AG04450 (cell line): ENCODE data around the gene CEP57L1. TPM values are rescaled to one million over a fixed set of nuclear protein-coding genes. Genes with fewer than 3 reads are reported as not detected.
A peak's percentile ranks its signal among the peaks of the same experiment; 100 is the strongest.
"Not testable (repeated sequence)": the region's sequence is repeated elsewhere in the genome, so short reads cannot be mapped to it uniquely, and the experiment has no call there.

Experiments used
- CTCF ChIA-PET: fragments of 300-600, 350-600 bp; formaldehyde crosslinking; extraction: SDS; loops from one replicate; lab custom pipeline; 2022; ENCODE audit warnings: antibody characterized with exemption, inconsistent platforms; lab: Charles Lee
- POLR2A ChIA-PET: fragments of 350-600 bp; formaldehyde crosslinking; extraction: SDS; loops from one replicate; lab custom pipeline; 2021; ENCODE audit warnings: antibody characterized with exemption, inconsistent platforms; lab: Yijun Ruan, JAX
- DNase-seq: peaks from one replicate; pipeline ENCODE4 v3.0.0-alpha.2; 2011; ENCODE audit warnings: low read depth, low spot score
- H3K27ac ChIP-seq: one replicate; pipeline ENCODE4 v1.5.1; 2012; ENCODE audit warnings: low read depth, low read length, control low read depth
- H3K27me3 ChIP-seq: one replicate; pipeline ENCODE4 v1.6.0; 2012; ENCODE audit warnings: low read length; ENCODE audit not compliant: control insufficient read depth, insufficient read depth
- H3K4me3 ChIP-seq: 2 replicates; pipeline ENCODE4 v1.5.1; 2011; ENCODE audit warnings: mild to moderate bottlenecking, low read depth, low read length, control low read depth
- H3K9me3 ChIP-seq: 2 replicates; pipeline ENCODE4 v1.5.1; 2012; ENCODE audit warnings: low read length; ENCODE audit not compliant: control insufficient read depth, insufficient read depth
- polyA plus RNA-seq: library from polyadenylated mRNA; depleted of rRNA; stranded (reverse); fragments of >200 nt; gene quantifications from 2 replicates; pipeline ENCODE4 v1.2.3, GENCODE V29; 2011
- TF ChIP-seq, protein P1 (sequence below): IDR thresholded peaks from 2 replicates; pipeline ENCODE4 v1.5.1; 2011; ENCODE audit warnings: low read depth, low read length, control low read depth, inconsistent platforms

CEP57L1 gene
- polyA plus RNA-seq, 1 experiment: 21.2 TPM

DNA sequence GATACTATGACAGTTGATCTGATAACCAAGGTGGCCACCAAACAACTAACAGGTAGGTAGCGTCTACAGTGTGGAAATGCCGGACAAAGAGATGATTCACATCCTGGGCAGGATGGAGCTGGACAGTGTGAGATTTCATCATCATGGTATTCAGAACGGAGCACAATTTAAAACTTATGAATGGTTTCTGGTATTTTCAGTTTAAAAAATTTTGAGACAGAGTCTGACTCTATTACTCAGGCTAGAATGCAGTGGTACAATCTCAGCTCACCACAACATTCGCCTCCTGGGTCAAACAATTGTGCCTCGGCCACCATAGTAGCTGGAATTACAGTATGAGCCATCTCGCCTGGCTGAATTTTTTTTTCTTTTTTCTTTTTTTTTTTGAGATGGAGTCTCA is 43.8 kb downstream of the CEP57L1 start:
- CTCF ChIA-PET: no interaction called here
- POLR2A ChIA-PET: interaction anchor here (0.7 kb wide), 1 partner anchor 30 kb away, joined by 3 read pairs; no protein-coding TSS in a partner anchor
- Histone ChIP-seq H3K27me3 (no peaks in the 10 kb centered on the region), H3K4me3 (no peak overlapping the region), H3K27ac (no peak overlapping the region), H3K9me3 (no peaks in the 10 kb centered on the region)
- no peak for DNase-seq
- TF ChIP-seq, protein P1, sequence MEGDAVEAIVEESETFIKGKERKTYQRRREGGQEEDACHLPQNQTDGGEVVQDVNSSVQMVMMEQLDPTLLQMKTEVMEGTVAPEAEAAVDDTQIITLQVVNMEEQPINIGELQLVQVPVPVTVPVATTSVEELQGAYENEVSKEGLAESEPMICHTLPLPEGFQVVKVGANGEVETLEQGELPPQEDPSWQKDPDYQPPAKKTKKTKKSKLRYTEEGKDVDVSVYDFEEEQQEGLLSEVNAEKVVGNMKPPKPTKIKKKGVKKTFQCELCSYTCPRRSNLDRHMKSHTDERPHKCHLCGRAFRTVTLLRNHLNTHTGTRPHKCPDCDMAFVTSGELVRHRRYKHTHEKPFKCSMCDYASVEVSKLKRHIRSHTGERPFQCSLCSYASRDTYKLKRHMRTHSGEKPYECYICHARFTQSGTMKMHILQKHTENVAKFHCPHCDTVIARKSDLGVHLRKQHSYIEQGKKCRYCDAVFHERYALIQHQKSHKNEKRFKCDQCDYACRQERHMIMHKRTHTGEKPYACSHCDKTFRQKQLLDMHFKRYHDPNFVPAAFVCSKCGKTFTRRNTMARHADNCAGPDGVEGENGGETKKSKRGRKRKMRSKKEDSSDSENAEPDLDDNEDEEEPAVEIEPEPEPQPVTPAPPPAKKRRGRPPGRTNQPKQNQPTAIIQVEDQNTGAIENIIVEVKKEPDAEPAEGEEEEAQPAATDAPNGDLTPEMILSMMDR: no peak

DNA sequence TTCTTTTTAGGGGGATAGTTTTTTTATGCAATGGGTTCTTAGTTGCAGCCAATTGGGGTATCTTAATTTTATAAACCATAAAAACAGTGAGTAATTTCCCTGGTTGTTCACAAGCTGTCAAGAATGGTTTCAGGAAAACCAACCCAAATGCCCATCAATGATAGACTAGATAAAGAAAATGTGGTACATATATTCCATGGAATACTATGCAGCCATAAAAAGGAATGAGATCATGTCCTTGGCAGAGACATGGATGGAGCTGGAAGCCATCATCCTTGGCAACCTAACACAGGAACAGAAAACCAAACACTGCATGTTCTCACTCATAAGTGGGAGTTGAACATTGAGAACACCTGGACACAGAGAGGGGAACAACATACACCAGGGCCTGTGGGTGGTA is 46.8 kb downstream of the CEP57L1 start:
- CTCF ChIA-PET, DNase-seq, H3K9me3 ChIP-seq, H3K4me3 ChIP-seq, H3K27me3 ChIP-seq, H3K27ac ChIP-seq: not testable (repeated sequence)
- POLR2A ChIA-PET: interaction anchor here (0.7 kb wide), 1 partner anchor 1055 kb away, joined by 5 read pairs; no protein-coding TSS in a partner anchor

- POLR2A ChIA-PET: interaction anchor here (0.6 to 1.0 kb wide), 3 partner anchors 42 to 91 kb away, joined by 3 to 9 read pairs (median 3); partner anchors contain the start of genes CEP57L1 and SESN1
- Histone ChIP-seq H3K9me3 (no peaks in the 10 kb centered on the region), H3K27ac (no peak overlapping the region), H3K4me3 (no peak overlapping the region), H3K27me3 (no peaks in the 10 kb centered on the region)
- TF ChIP-seq, protein P1: no peak
- CTCF ChIA-PET: interaction anchor here (1.1 kb wide), 1 partner anchor 45 kb away, joined by 4 read pairs; no protein-coding TSS in a partner anchor
- DNase-seq: peak; percentile 20
Observed at GRCh38 chr6:109143191-109143590, 47.9 kb downstream of the CEP57L1 start.

GRCh38 chr6:109148251-109148650 is 52.9 kb downstream of the CEP57L1 start:
- H3K4me3 ChIP-seq, POLR2A ChIA-PET: not testable (repeated sequence)

DNA sequence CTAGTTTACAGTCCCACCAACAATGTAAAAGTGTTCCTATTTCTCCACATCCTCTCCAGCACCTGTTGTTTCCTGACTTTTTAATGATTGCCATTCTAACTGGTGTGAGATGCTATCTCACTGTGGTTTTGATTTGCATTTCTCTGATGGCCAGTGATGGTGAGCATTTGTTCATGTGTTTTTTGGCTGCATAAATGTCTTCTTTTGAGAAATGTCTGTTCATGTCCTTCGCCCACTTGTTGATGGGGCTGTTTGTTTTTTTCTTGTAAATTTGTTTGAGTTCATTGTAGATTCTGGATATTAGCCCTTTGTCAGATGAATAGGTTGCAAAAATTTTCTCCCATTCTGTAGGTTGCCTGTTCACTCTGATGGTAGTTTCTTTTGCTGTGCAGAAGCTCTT is 53.4 kb downstream of the CEP57L1 start:
- DNase-seq, H3K9me3 ChIP-seq, H3K27ac ChIP-seq, POLR2A ChIA-PET, H3K4me3 ChIP-seq, H3K27me3 ChIP-seq, CTCF ChIA-PET: not testable (repeated sequence)

More at GRCh38 chr6:109148251-109148650, 52.9 kb downstream of the CEP57L1 start:
- DNase-seq, H3K27ac ChIP-seq, H3K9me3 ChIP-seq, H3K27me3 ChIP-seq, CTCF ChIA-PET: not testable (repeated sequence)

- H3K27me3 ChIP-seq: no peaks in the 10 kb centered on the region
- no peak overlapping the region for H3K27ac ChIP-seq
- TF ChIP-seq, protein P1: no peak
- POLR2A ChIA-PET: no interaction called here
- no peak overlapping the region for H3K4me3 ChIP-seq
- no peaks in the 10 kb centered on the region for H3K9me3 ChIP-seq
- no peak for DNase-seq
- CTCF ChIA-PET: no interaction called here
Observed at GRCh38 chr6:109153752-109154151, 58.4 kb downstream of the CEP57L1 start.
